ENCODE results near the gene ERMN.

The ERMN gene

DNA sequence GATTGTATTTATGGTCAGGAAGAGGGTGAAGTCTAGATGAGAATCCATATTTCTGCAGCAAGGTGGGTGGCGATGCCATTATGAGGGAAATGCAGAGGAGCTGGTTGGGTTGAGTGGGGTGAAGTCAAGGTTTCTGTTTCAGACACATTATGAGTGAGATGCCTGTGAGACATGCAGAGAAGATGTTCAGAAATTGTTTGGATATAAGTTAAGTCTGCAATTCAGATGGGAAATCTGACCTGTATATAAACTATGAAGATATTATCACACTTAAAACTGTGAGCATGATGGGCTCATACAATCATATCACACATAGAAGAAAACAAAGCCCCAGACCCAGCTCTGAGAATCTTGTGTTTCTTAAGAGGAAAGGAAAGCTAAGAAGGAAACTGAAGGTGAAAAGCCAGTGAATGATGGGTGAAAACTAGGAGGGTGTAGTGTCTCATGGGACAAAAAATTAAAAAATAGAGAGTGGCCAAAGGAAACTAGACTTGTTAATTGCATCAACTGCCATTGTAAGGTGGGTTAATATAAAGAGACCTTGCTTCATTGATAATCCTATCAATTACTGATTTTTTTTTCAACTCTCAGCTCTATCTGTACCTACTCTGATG lies 53.9 kb downstream of the ERMN start:
- TF ChIP-seq, protein P1, sequence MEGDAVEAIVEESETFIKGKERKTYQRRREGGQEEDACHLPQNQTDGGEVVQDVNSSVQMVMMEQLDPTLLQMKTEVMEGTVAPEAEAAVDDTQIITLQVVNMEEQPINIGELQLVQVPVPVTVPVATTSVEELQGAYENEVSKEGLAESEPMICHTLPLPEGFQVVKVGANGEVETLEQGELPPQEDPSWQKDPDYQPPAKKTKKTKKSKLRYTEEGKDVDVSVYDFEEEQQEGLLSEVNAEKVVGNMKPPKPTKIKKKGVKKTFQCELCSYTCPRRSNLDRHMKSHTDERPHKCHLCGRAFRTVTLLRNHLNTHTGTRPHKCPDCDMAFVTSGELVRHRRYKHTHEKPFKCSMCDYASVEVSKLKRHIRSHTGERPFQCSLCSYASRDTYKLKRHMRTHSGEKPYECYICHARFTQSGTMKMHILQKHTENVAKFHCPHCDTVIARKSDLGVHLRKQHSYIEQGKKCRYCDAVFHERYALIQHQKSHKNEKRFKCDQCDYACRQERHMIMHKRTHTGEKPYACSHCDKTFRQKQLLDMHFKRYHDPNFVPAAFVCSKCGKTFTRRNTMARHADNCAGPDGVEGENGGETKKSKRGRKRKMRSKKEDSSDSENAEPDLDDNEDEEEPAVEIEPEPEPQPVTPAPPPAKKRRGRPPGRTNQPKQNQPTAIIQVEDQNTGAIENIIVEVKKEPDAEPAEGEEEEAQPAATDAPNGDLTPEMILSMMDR (IDR thresholded peaks at IDR 0.05; ENCODE audit: low read depth, low read length), result no peak
- no peak for DNase-seq (ENCODE audit: extremely low read depth, low read depth)

DNA sequence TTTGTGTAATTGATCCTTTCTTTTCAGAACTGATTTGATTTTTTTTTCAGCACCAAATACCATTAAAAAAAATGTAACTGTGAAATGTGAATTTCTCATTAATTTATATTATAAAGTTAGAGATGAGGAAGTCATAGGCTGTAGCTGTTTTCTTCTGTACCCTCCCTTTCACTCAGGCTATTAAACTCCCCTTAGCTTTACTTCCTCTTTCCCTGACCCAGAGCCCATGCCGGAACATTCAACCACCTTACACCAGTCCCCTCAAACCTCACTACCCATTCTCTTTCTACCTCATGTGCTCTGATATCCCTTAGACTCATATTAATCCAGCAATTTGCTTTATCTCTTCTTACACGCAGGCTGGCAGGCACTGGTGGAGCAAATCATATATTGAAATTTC lies 55.7 kb downstream of the ERMN start:
- no peak for DNase-seq (ENCODE audit: extremely low read depth, low read depth)
- TF ChIP-seq, protein P1 (IDR thresholded peaks at IDR 0.05; ENCODE audit: low read depth, low read length), result no peak

DNA sequence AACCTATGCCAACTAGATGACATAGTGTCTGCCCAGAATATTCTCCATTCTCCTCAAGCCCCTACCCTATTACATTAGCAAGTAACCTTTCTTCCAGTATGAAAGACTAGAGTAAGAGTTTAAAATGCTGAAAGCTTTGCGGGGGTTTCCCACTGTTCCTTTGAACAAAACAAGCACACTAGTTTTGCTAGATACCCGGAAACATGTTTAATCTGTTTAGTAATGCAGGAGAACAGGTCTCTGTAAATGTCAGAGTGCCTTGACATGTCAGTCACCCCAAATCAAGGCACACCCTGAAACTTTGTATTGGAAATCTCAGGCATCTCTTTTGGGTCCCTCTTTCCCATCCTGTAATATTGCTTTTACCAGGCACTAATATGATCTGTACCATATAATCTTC lies 56.6 kb downstream of the ERMN start:
- TF ChIP-seq, protein P1 (IDR thresholded peaks at IDR 0.05; ENCODE audit: low read depth, low read length), result no peak
- no peak for DNase-seq (ENCODE audit: extremely low read depth, low read depth)
